GM18502 (cell line): ENCODE data around the gene FAT1.

Experiments
- ATAC-seq: cut with Tn5 transposase; IDR thresholded peaks from one replicate; pipeline ENCODE4 v1.9.1; 2021; ENCODE audit warnings: mild to moderate bottlenecking; ENCODE audit not compliant: unreplicated experiment, poor library complexity

The FAT1 gene

DNA sequence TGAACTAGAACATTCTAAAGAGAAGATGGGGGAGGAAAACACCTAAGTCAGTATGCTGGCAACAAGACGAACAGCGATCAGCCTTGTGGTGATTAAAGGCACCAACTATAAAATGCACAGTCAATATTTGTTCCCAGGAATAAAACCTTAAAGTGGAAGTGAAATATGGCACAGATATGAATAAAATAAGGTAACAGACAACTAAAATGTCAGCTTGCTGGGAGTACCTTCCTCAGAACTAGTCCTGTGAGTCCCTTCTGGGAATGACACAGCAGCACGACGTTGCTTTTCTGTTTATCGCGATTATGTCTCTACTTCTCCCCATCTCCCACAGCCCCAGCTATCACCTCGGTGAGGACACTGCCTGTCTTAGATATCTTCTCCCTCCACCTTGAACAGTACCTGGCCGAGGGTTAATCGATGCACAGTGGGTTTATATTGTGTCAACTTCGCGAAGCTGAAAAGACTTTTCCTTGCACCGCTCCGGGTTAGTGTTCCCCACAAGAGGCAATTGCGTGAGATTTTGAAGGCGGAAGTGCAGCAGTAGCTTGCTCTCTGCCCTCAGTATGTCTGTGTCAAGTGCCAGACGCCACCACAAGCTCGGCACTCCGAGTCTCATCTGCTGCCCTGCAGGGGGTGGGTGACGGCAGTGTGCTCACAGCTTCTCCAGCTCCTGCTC, 185.7 kb downstream of the FAT1 start:
- ATAC-seq: no peak
